HG03457 (cell line): Measurements from ENCODE around the gene FUBP3.

ENCODE experiments used
- ATAC-seq: cut with Tn5 transposase; IDR thresholded peaks from one replicate; pipeline ENCODE4 v1.9.1; 2021; ENCODE audit warnings: moderate number of reproducible peaks; ENCODE audit not compliant: unreplicated experiment

Gene FUBP3

DNA sequence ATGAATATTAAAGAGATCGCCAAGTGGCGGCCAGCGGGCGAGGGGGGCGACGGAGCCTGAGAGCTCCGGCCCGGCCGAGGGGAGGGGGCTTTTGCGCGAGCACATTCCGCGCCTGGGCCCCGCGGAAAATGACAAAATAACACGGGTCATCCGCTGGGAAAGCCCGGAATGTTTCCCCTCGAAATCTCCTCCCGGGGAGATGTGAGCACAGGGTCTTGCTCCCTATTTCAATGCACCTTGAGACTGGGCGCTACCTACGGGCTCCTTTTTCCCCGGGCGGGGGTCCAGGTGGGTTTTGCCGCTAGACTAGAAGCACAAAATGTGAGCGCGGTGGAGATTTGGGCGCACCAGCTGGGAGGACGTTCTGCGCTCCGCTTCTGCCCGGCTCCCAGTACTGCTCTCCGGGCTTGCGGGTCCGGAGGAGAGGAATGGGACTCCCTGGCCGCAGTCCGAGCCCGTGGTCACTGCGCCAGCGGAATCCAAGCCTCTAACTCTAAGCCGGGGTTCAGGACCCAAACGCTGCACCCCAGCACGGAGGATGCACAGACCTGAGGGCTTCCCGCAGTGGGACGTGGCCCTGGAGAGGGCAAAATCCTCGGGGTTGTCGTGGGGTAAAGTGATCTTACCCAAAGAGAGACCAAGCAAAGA lies 82.2 kb downstream of the FUBP3 start:
- no peak for ATAC-seq

DNA sequence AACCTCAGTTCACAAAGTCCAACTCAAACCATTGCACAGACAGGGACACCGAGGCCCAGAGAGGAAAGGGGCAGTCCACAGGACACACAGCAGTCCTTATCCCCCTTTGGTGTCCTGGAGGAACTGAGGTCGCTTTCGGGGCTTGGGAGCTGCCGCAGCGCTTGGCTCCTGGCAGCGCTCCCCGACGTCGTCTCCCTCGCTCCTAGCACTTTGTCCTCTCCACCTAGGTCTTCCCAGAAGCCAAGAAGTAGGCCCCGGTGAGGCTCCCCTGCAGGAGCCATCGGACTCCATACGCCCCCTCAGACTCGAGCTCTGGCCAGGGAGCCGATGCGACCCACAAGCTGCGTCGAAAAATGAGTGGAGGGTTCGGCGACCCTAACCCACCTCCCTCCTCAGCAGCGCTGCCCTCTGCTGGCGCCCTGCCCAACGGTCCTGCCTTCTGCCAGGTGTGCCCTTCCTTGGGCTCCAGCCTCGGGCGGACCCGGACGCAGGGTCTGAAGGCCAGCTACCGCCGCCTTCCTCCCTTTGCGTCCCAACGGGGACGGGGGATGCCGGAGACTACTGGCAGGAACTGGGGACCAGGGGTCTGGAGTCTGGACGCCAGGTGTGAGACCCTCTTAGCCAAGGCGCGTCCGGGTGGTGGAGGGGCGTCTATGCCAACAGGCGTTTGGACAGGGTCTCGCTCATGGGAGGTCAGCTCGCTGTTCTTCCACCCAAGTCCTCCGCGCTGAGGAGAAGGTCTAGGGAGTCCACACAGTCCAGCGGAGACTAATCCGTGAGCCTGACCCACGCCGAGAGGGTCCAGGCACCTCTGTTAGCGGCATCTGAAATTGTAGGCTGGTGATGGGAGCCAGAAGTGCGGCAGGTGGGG lies 83.0 kb downstream of the FUBP3 start:
- no peak for ATAC-seq

DNA sequence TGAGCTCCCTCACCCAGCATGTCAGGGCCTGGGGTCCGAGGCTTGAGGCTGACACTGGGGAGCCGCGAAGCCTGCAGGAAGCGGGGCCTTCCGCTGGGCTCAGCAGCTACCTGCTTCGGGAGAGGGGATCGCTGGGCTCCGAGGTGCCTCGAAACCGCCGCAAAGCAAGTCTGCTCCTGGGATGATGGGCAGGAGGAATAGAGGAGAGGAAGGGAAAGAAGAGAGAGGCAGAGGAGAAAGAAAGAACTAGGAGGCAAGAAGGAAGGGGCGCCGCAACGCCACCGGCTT lies 83.5 kb downstream of the FUBP3 start:
- no peak for ATAC-seq

DNA sequence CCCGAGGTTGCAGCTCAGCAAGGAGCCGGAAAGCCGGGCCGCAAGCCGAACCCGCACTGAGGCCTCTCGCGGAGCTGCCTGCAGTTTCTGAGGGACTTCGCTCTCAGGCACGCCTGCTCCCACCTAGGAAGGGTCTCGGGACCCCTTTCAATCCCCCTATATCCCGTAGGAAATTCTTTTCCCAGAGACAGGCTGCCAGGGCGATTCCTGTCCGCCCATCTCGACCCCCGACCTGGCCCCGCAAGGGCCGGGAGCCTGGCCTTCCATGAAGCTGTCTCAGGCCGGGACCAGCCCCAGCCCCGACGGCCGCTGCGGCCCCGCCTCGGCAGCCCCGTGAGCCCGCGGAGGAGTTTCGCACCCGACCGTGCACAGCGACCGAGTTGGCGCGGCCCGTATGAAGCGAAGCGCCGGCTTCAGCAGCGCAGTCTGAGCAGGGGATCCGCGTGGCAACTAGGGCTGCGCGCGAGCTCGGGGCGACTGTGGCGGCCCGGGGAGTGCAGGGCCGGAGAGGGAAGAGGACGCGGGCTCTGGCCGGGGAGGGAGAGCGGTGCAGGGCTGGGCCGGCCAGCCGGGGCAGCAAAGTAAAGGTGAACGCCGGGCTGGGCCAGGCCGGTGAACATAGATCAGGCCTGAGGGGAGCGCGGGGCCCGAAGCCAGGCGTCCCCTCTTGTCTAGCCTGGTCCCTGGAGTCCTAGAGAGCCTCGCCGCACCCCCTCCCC lies 84.0 kb downstream of the FUBP3 start:
- no peak for ATAC-seq

DNA sequence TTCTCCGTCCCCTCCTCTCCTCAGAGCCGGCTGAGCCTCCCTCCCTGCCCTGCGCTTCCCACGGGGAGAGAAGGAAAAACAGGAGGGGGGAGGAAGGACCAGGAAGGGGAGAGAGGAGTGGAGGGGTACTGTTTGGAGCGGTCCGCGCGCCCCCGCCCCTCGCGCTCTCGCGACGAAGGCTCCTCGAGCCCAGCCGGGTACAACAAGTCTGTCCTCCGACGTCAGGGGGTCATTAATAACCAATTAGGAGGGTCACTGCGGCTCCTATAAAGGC lies 84.5 kb downstream of the FUBP3 start:
- ATAC-seq: no peak

DNA sequence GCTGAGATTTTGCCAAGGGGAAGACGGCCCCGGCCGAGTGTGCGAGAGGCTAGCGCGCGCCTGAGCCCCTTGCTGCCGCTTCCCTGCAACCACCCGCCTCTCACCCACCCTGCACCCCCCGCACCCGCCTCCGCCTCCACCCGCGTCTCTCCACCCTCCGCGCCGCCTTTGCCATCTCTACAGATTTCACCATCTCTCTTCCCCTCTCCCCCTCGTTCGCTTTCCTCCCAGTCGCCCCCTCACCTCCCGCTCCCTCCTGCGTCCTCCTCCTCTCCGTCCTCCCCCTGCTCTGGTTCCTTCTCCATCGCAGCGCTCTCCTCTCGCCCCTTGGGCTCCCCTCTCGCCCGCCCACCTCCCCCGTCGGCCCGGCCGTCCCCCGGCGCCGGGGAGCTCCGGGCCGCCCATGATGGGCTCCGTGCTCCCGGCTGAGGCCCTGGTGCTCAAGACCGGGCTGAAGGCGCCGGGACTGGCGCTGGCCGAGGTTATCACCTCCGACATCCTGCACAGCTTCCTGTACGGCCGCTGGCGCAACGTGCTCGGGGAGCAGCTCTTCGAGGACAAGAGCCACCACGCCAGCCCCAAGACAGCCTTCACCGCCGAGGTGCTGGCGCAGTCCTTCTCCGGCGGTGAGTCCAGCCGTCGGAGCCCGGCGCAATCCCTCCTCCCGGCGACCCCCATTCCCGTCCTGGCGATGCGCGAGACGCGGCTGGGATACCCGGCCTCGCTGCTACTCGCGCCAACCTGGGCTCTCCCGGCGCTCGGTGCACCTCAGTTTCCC lies 85.1 kb downstream of the FUBP3 start, which contains the start of gene PRDM12:
Gene PRDM12, plus strand, starts transcription at position 344 of the 778 bp plus-strand sequence. Its CDS starts 60 bp downstream, at position 404.
- no peak for ATAC-seq

DNA sequence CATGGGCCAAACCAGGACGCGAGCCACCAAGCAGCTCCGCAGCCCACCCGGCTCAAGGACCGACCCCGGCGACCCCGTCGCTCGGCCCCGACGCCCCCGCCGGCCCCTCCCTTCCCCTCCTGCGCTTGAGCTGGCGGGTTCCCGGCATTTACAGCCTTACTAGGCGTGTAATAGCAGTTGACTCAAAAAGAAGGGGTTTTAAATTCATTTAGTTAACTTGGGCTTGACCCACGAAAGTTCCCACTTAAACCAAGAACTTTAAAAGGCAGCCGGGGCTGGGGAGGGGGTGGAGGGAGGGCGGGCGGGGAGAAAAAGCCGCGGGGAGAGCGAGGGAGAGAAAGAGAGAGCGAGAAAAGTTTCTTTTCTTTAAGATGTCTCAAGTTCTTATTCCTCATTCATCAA lies 85.7 kb downstream of the FUBP3 start:
- ATAC-seq: no peak

DNA sequence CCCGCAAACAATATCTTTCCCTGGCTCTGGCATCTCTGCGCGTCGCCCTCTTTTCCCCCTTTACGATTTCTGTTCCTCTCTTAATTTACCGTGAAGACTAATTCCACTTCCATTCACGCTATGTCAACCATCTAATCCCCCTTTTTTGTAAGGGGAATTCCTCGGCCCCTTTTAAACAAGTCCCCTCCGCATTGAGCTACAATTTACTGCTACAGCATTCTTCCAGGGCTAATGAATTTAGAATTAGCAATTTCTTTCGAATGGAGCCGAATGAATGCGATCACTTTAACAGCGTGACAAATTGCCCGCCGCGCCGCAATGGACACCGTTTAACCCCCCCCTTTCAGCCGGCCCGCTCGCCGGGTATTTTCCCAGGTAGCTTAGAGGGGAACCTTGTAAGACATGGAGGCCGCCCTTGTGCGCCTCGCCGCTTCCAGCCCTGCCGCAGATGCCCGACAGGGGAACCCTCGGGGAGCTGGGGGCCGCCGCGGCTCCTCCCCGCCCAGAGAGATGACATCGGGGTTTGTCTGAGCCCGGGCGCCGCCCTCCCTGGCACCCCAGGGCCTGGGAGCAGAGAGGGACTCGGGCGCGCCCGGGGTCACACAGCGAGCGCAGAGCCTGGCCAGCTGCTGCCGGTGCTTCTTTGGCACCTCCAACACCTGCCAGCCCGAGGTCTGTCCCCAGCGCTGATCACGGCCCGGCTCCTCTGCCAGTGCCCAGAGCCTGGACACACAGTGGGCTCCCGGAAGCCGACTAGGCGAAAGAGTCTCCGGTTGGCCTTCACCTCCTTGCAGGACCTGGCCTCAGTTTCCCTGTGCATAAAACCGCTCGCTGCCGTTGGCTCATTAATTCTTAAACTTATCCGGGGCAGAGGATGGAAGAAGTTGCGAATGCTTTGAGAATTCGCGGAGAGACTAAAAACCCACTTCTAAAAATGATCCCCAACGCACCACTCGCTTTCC lies 86.3 kb downstream of the FUBP3 start:
- ATAC-seq: no peak

DNA sequence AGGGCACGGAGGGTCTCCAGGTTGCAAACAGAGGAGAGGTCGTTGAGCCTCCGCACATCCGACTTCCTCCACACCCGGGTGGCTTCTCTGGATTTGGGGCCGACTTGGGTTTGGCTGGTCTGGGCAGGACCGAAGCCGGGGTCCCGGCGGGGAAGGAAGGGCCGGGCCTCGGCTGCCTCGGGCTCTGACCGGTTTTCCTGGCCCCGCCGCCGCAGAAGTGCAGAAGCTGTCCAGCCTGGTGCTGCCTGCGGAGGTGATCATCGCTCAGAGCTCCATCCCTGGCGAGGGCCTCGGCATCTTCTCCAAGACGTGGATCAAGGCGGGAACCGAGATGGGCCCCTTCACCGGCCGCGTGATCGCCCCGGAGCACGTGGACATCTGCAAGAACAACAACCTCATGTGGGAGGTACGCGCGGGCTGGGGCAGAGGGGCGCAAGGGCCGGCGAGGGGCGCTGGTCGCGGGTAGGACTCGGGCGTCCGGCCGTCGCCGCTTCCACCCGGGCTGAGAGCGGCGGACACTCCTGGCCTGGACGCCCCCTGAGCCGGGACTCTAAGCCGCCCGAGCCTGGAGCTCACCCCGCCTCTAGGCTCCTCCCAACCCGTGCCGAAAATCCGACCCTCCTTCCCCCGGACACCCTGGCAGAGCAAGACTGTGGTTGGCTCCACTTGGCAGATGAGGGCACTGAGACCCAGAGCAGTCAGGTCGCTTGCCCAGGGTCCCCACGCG lies 87.2 kb downstream of the FUBP3 start:
- no peak for ATAC-seq

DNA sequence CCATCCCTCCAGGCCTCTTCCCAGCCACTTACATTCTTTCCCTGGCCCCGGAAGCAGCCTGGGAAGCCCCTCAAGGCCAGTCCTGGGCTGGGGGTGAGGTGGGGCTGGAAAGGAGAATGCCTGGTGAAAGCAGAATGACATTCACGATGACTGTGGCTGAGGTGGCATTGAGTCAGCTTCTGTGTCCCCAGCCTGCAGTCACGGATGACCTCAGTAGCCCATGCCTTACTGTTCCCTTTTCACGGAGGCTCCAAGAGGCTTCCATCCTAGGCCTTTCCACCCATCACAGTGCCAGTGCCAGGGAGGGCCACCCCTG lies 87.7 kb downstream of the FUBP3 start:
- no peak for ATAC-seq

DNA sequence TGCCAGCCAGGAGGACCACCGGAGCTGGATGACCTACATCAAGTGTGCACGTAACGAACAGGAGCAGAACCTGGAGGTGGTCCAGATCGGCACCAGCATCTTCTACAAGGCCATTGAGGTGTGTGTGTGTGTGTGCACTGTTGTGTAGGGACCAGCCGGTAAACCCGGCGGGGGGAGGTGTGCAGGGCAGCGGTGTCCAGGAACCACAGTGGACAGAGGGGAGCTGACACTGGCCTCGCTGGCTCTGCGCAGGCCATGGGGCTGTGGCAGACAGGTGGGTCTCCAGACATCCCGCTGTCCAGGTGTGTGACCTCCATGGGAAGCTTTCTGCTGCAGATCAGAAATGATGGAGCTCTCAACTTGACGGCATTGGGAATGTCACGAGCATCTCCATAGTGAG lies 88.8 kb downstream of the FUBP3 start:
- no peak for ATAC-seq

DNA sequence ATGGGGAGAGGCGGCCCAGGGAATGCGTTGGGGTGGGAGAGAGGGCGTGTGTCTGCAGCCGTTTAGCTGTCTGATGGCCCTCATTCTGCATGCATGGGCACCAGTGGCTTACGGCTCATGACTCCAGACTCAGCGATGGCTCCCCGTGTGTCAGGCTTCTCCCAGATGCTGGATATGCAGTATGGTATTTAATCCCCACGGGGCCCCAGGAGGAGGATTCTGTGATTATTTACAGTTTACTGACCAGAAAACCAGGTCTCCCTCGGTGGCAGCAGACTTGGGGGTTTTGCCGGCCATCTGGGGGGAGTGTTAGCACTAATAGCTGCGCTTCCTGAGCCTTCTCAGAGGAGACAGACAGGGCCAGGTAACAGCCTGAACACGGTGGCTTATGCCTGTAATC lies 89.3 kb downstream of the FUBP3 start:
- no peak for ATAC-seq

DNA sequence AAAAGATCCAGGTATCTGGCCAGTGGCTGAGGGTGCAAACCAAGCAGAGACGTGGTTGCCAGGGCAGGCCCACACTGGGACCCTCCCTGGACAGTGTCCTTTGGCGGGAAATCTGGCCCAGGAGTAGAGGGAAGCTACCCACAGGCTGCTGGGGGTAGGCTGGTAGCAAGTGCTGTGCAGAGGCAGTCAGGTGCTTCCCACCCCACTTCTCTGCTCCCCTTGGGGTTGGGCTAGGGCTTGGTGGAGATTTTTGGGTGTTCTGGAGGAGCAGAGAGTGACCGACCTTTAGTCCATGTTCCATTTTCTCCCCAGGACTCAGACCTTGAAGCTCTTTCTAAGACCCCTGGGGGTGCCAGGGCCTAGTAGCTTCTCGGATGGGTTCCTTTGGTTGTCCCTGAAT lies 90.6 kb downstream of the FUBP3 start:
- no peak for ATAC-seq

DNA sequence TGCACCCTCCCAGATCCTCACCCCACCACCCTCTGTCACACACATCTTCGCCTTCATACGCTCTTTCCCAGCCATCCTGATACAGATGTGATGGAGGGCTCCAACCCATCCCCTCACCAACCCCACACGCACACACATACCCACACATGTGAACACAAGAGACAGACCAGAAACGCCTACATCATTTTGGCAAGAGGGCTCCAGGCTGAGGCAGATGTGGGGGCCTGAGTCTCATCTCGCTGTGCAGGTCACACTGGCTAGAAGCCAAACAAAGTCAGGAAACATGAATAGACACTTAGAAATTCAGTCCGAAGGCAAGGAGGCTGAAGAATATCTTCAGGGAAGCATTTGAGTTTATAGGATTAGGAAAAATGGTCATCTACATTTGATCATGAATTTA lies 91.3 kb downstream of the FUBP3 start:
- no peak for ATAC-seq

DNA sequence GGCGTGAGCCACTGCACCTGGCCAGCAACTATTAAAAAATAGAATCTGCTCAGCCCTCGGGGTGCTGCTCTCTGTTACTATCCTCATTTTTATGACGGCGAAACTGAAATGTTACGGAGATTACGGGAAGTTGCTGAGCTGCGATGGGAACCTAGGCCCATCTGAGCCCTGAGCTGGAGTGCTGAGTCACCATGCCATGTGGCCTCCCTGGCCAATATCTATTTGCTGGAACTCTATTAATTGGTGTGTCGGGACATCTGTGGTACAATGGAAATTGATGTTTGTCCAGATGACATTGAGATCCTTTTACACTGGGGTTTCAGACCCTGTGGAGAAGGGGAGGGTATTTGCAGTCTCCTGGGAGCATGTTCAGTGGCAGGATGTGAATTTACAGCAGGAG lies 93.1 kb downstream of the FUBP3 start:
- no peak for ATAC-seq

DNA sequence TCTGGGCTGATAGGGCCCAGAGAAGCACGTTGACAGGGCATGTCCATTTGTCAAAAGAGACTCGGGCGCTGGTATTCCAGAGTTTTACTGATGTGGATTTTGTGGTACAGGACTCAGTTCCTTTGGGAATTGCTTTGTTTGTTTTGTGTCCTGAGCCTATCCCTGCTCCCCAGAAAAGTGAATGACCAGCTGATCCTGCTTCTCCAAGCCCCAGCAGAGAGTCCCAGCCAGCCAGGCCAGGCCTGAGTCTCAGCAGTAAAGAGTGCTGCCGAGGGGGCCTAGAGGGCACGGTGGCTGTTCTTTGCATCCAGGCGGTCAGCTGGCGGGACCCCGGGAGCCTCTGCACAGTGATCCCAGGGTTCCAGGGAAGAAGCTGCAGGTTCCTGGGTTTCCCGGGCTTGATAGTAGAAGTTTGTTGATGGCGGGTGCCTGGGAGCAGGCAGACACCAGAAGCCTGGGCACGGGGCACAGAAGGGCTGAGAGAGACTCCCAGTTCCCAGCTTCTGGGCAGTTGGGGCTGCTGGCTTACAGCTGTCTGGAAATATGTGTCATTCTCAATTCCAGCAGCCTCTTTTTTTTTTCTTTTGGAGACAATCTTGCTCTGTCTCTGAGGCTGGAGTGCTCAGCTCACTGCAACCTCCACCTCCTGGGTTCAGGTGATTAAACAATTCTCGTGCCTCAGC lies 93.7 kb downstream of the FUBP3 start:
- no peak for ATAC-seq

DNA sequence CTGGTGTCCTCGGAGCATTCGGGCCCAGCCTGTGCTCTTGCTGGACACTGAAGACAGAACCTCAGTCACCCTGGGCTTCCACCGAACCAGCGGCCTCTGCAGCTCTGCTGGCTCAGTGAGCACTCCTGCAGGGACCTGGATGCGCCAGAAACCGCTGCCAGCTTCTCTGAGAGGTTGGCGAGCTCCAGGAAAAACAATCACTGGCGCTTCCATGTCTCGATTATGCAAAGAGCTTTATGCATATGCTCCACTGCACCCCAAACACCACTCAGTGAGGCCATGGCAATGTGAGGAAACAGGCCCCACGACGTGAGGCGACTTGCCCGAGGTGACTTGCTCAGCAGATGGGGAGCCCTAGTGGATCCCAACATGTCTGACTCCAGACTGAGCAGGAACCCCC lies 96.0 kb downstream of the FUBP3 start:
- no peak for ATAC-seq

DNA sequence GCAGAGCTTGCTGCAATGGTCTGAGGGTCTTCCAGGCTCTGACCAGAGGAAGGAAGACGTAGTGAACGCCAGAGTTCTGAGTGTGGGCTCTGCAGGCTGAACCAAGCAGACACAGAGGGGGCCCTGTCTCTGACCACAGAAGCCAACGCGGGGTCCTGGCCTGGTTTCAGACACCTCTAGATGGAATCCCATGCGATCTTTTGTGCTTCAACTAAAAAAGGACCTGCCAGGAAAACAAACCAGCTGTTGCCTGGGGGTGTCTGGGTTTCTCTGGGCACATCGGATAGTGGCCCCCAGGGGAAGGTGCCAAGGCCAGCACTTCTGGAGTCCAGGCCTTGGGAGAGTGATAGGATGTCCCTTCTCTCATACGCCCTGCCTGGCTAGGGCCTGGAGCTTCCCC lies 97.9 kb downstream of the FUBP3 start:
- no peak for ATAC-seq
